ENCODE data around the gene TPPP. TPM values are rescaled to one million over a fixed set of nuclear protein-coding genes. Genes with fewer than 3 reads are reported as not detected.
A peak's percentile ranks its signal among the peaks of the same experiment; 100 is the strongest.

Gene TPPP
- total and polyA plus RNA-seq, 2 experiments from 2014 or later: 3.7 to 7.7 TPM

DNA sequence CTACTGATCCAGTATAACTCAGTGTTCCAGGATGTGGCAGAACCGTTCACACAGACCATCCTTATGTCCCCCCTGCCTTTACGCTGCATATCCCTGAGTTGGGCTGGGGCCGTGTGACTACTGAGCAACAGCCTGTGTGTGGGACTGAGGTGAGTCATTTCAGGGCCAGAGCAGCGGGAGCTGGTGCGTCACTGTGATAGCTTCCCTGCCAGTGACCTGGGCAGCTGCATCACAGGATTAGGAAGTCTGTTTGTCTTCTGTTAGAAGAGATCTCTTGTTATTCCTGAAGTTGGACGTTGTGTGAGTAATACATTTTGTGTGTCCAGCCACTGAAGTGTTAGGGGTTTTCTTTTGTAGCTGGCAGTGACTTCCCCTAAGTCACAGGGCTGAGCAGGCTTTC is 35.6 kb downstream of the TPPP start:
- Histone ChIP-seq H3K36me3 (peaks cover 8% of the 10 kb centered on the region), H3K4me3 (no peak overlapping the region), H3K27ac (no peak overlapping the region), H3K4me1 (ENCODE audit: low read depth) (no peaks in the 10 kb centered on the region), H3K27me3 (no peaks in the 10 kb centered on the region), H3K9me3 (ENCODE audit: low read depth) (no peaks in the 10 kb centered on the region)
- peak in 1 of 2 donors; percentile 78 for DNase-seq (ENCODE audit: low read depth in 1 of 2, low spot score in 1 of 2)
- TF ChIP-seq, protein P1, sequence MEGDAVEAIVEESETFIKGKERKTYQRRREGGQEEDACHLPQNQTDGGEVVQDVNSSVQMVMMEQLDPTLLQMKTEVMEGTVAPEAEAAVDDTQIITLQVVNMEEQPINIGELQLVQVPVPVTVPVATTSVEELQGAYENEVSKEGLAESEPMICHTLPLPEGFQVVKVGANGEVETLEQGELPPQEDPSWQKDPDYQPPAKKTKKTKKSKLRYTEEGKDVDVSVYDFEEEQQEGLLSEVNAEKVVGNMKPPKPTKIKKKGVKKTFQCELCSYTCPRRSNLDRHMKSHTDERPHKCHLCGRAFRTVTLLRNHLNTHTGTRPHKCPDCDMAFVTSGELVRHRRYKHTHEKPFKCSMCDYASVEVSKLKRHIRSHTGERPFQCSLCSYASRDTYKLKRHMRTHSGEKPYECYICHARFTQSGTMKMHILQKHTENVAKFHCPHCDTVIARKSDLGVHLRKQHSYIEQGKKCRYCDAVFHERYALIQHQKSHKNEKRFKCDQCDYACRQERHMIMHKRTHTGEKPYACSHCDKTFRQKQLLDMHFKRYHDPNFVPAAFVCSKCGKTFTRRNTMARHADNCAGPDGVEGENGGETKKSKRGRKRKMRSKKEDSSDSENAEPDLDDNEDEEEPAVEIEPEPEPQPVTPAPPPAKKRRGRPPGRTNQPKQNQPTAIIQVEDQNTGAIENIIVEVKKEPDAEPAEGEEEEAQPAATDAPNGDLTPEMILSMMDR (IDR thresholded peaks at IDR 0.05; ENCODE audit: low read depth, low read length): no peak

DNA sequence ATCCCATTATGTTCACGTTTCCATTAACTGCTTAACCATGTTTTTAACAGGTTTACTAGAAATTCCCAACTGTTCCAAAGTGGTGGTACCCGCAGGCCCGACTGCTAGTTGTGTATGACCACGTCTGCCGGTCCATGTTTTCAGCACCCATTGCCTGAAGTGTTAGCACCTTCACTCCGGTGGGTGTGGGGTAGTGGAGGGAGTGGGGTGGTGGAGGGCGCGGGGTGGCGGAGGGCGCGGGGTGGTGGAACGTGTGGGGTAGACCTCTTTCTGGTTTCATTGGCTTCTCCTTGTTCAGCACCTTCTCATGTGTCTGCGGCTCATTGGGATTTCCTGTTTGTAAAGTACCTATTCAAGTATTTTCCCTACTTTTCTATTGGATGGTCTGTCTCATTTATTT is 37.7 kb downstream of the TPPP start:
- DNase-seq (ENCODE audit: low read depth in 1 of 2, low spot score in 1 of 2): no peak
- Histone ChIP-seq H3K27ac (no peak overlapping the region), H3K4me1 (ENCODE audit: low read depth) (no peaks in the 10 kb centered on the region), H3K36me3 (peaks cover 8% of the 10 kb centered on the region), H3K4me3 (no peak overlapping the region), H3K9me3 (ENCODE audit: low read depth) (no peaks in the 10 kb centered on the region), H3K27me3 (no peaks in the 10 kb centered on the region)
- TF ChIP-seq, protein P1 (IDR thresholded peaks at IDR 0.05; ENCODE audit: low read depth, low read length): no peak

DNA sequence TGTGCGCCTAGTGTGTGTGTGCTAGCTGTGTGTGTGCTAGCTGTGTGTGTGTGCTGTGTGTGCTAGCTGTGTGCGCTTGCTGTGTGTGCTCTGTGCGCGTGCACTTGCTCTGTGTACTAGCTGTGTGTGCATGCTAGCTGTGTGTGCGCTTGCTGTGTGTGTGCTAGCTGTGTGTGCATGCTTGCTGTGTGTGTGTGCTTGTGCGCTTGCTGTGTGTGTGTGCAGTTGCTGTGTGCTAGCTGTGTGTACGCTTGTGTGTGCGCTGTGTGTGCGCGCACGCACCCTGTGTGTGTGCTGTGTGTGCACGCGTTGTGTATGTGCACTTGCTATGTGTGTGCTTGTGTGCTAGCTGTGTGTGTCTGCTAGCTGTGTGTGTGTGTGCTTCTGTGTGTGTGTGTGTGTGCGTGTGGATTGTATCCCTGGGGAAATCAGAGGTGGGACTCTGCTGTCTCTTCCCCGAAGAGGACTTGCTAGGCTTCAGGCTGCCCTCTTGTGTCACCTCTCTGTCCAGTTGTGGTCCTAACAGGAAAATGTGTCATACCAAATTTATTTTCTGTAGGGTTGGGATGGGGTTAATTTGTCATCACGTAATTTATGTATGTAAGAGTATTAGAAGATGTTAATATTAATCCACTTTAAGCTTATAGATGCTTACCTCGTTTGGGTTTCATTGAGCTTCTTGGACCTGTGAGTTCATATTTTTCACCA is 38.9 kb downstream of the TPPP start:
- no peak overlapping the region for H3K27ac ChIP-seq
- no peak overlapping the region for H3K4me3 ChIP-seq
- H3K36me3 ChIP-seq: peaks cover 8% of the 10 kb centered on the region
- no peaks in the 10 kb centered on the region for H3K4me1 ChIP-seq (ENCODE audit: low read depth)
- no peaks in the 10 kb centered on the region for H3K9me3 ChIP-seq (ENCODE audit: low read depth)
- TF ChIP-seq, protein P1 (IDR thresholded peaks at IDR 0.05; ENCODE audit: low read depth, low read length): no peak
- no peaks in the 10 kb centered on the region for H3K27me3 ChIP-seq
- DNase-seq (ENCODE audit: low read depth in 1 of 2, low spot score in 1 of 2): no peak

DNA sequence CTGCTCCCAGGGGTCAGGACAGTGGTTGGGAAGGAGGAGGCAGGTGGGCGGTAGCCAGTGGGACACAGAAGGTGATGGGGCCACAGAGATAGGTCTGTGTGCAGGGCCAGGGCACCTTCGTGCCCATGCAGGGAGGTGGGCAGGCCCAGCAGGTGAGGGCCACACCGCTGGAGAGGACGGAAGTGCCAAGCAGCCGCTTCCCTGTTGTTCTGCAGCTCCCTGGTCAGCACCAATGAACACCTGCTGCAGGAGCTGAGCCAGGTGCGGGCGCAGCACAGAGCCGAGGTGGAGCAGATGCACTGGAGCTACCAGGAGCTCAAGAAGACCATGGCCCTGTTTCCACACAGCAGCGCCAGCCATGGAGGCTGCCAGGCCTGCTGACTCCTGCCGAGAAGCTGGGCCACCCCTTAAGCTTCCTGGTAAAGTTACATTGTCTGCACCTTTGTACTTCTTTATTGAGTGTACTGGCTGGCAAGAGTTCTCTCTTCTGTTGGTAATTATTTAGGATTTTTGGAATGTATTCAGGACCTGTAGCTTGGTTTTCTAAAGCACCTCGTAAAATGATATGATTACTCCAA is 40.3 kb downstream of the TPPP start:
- no peak overlapping the region for H3K4me3 ChIP-seq
- H3K4me1 ChIP-seq (ENCODE audit: low read depth): no peaks in the 10 kb centered on the region
- H3K27ac ChIP-seq: no peak overlapping the region
- H3K27me3 ChIP-seq: no peaks in the 10 kb centered on the region
- H3K9me3 ChIP-seq (ENCODE audit: low read depth): no peaks in the 10 kb centered on the region
- DNase-seq (ENCODE audit: low read depth in 1 of 2, low spot score in 1 of 2): no peak
- peaks cover 10% of the 10 kb centered on the region for H3K36me3 ChIP-seq
- TF ChIP-seq, protein P1 (IDR thresholded peaks at IDR 0.05; ENCODE audit: low read depth, low read length): no peak

DNA sequence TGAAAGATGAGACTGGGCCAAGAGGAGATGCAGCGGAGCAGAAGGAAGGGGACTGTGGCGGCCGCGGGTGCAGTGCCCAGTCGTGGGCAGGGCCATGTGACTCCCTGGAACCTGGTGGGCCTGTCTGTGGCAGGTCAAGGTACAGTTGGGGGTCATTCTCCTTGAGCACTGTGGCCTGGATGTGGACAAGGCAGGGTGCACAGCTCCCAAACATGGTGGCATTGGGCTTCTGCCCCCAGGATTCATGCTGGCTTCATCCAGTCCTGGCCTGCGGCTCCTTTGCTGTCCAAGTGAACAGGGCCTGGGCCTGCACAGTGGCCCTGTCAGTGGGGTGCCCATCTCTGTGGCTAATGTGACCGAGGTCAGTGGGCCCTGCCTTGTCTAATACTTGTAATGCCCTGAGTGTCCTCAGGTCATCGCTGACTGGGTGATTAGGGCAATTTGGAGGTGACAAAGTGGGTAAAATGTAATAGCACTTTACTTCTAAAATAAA is 41.1 kb downstream of the TPPP start:
- H3K36me3 ChIP-seq: peaks cover 12% of the 10 kb centered on the region
- no peaks in the 10 kb centered on the region for H3K9me3 ChIP-seq (ENCODE audit: low read depth)
- DNase-seq (ENCODE audit: low read depth in 1 of 2, low spot score in 1 of 2): no peak
- H3K4me1 ChIP-seq (ENCODE audit: low read depth): no peaks in the 10 kb centered on the region
- no peaks in the 10 kb centered on the region for H3K27me3 ChIP-seq
- TF ChIP-seq, protein P1 (IDR thresholded peaks at IDR 0.05; ENCODE audit: low read depth, low read length): no peak
- no peak overlapping the region for H3K27ac ChIP-seq
- H3K4me3 ChIP-seq: no peak overlapping the region

All from cardiac muscle cell (in vitro differentiated cells and primary cell).